Stimulated activated CD8-positive, alpha-beta memory T cell treated with anti-CD3 and anti-CD28 coated beads, Interleukin-7, amount 100 ng/mL, for 48 hours (primary cell): Measurements from ENCODE around the gene MYO5B.

ENCODE experiments used
- DNase-seq, 2 donors: peaks; one replicate each; pipeline ENCODE4 v3.0.0-alpha.2; 2020; ENCODE audit warnings: low read depth in 1 of 2; ENCODE audit errors: extremely low read depth in 1 of 2

The MYO5B gene

GRCh38 chr18:49976795-49977560 is 218.0 kb downstream of the MYO5B start:
- no peak for DNase-seq

GRCh38 chr18:49976001-49976400 is 218.9 kb downstream of the MYO5B start:
- no peak for DNase-seq

- no peak for DNase-seq
Observed at GRCh38 chr18:49974079-49974478, 220.9 kb downstream of the MYO5B start.

GRCh38 chr18:49973592-49973991 is 221.4 kb downstream of the MYO5B start:
- DNase-seq: no peak

- no peak for DNase-seq
Observed at GRCh38 chr18:49972535-49972934, 222.4 kb downstream of the MYO5B start.

- DNase-seq: no peak
Observed at GRCh38 chr18:49971462-49971861, 223.5 kb downstream of the MYO5B start.

- no peak for DNase-seq
Observed at GRCh38 chr18:49970319-49970718, 224.6 kb downstream of the MYO5B start.

GRCh38 chr18:49968644-49969309 is 226.2 kb downstream of the MYO5B start:
- no peak for DNase-seq

GRCh38 chr18:49967636-49968313 is 227.2 kb downstream of the MYO5B start:
- no peak for DNase-seq

GRCh38 chr18:49967171-49967570 is 227.8 kb downstream of the MYO5B start:
- DNase-seq: no peak

GRCh38 chr18:49966090-49966489 is 228.9 kb downstream of the MYO5B start:
- no peak for DNase-seq

GRCh38 chr18:49963217-49963616 is 231.7 kb downstream of the MYO5B start:
- DNase-seq: no peak

- no peak for DNase-seq
Observed at GRCh38 chr18:49961271-49961670, 233.7 kb downstream of the MYO5B start.

- no peak for DNase-seq
Observed at GRCh38 chr18:49960376-49960775, 234.6 kb downstream of the MYO5B start.

GRCh38 chr18:49959176-49959575 is 235.8 kb downstream of the MYO5B start:
- peak in 1 of 2 donors; percentile 6 for DNase-seq

- DNase-seq: no peak
Observed at GRCh38 chr18:49955263-49955662, 239.7 kb downstream of the MYO5B start.

- DNase-seq: no peak
Observed at GRCh38 chr18:49953391-49953790, 241.6 kb downstream of the MYO5B start.

- DNase-seq: no peak
Observed at GRCh38 chr18:49949951-49950395, 245.0 kb downstream of the MYO5B start.

GRCh38 chr18:49948975-49949374 is 246.0 kb downstream of the MYO5B start:
- DNase-seq: no peak

- DNase-seq: no peak
Observed at GRCh38 chr18:49944663-49945062, 250.3 kb downstream of the MYO5B start.

GRCh38 chr18:49936821-49937220 is 258.1 kb downstream of the MYO5B start:
- no peak for DNase-seq

- DNase-seq: no peak
Observed at GRCh38 chr18:49935215-49935614, 259.7 kb downstream of the MYO5B start.
